Activated T-cell treated with anti-CD3 and anti-CD28 coated beads, Interleukin-2, amount 50 U/mL, for 24 hours (primary cell): ENCODE data around the gene ATP6V1E1.
A peak's percentile ranks its signal among the peaks of the same experiment; 100 is the strongest.

Experiments used
- DNase-seq: peaks from one replicate; pipeline ENCODE4 v3.0.0-alpha.2; 2020
- H3K27ac Mint-ChIP-seq: 2 replicates; pipeline ENCODE4 v1.8.0; 2020; ENCODE audit warnings: mild to moderate bottlenecking, mixed read lengths
- H3K27me3 Mint-ChIP-seq: 2 replicates; pipeline ENCODE4 v1.8.0; 2020; ENCODE audit warnings: mixed read lengths
- H3K36me3 Mint-ChIP-seq: 2 replicates; pipeline ENCODE4 v1.8.0; 2020; ENCODE audit warnings: low read depth, mixed read lengths
- H3K4me1 Mint-ChIP-seq: 2 replicates; pipeline ENCODE4 v1.8.0; 2020; ENCODE audit warnings: low read depth, mixed read lengths
- H3K4me3 Mint-ChIP-seq: 2 replicates; pipeline ENCODE4 v1.8.0; 2020; ENCODE audit warnings: mild to moderate bottlenecking, moderate library complexity, mixed read lengths
- H3K9me3 Mint-ChIP-seq: 2 replicates; pipeline ENCODE4 v1.8.0; 2020; ENCODE audit warnings: mixed read lengths

ATP6V1E1 gene

DNA sequence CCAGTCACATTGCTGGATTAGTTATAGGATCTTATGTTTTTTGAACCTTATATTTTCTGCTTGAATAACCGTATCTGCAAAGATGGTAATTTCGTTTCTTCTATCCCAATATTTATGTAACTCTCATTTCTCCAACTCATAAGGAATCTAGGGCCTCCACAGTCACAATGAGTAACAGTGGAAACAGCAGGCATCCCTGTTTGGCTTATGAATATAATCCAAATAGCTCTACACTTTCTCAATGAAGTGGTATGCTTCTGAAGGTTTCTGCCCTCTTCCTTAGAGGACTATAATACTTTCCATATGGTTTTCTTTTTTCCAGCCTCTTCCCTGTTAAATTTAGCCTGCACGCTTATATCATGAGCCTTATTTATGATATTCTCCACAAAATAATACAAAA, 16.5 kb downstream of the ATP6V1E1 start:
- H3K27me3 Mint-ChIP-seq = no peaks in the 10 kb centered on the region
- no peak overlapping the region for H3K27ac Mint-ChIP-seq
- peaks cover 3% of the 10 kb centered on the region for H3K4me1 Mint-ChIP-seq
- no peak for DNase-seq
- no peaks in the 10 kb centered on the region for H3K9me3 Mint-ChIP-seq
- H3K36me3 Mint-ChIP-seq = peaks cover 61% of the 10 kb centered on the region
- H3K4me3 Mint-ChIP-seq = no peak overlapping the region

DNA sequence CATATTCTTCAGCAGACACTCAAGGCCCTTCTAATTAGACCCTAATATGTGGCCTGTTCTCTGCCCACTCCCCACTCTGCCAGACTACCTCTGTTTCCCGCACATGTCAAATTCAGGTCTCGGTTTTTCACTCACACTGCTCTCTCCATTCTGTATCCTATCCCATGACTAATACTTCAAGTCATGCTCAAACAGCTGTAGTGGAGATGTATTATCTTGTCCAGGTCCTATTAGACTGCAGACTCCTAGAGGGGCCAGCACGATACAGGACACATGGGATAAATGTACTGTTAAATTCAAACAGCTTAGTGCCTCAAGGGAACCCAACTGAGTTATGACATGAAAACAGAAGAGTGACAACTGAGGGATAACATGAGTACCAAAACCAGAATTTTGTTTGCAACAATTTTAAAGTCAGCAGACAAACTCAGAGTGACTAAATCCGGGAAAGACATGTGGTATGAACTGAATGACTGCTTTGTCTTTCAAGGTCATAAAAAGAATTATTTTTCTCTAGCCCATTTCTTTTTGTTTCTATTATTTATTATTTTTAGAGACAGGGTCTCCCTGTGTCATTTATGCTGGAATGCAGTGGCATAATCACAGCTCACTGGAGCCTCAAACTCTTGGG, 20.5 kb downstream of the ATP6V1E1 start:
- Mint-ChIP-seq H3K36me3 (peaks cover 51% of the 10 kb centered on the region), H3K27me3 (no peaks in the 10 kb centered on the region), H3K4me3 (no peak overlapping the region), H3K27ac (peak overlapping the region; percentile 31), H3K4me1 (peaks cover 7% of the 10 kb centered on the region), H3K9me3 (no peaks in the 10 kb centered on the region)
- DNase-seq = no peak

DNA sequence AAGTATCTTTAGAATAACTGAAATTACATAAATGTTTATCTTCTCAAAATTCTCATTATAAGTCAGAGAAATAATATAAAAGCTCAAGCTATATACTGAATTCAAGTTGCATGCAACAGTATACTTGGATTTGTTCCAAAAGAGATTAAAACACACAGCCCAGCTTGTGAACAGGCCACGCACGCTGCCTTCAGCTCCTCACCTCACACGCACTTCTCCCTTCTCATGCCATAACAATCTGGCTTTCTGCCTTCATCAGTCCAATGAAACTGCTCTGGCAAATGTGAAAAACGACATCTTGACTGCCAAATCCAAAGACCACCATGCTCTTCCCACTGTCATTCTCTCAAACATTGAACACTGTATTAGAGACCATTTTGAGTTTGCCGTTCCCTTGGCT, 22.1 kb downstream of the ATP6V1E1 start:
- no peak for DNase-seq
- H3K27ac Mint-ChIP-seq = no peak overlapping the region

DNA sequence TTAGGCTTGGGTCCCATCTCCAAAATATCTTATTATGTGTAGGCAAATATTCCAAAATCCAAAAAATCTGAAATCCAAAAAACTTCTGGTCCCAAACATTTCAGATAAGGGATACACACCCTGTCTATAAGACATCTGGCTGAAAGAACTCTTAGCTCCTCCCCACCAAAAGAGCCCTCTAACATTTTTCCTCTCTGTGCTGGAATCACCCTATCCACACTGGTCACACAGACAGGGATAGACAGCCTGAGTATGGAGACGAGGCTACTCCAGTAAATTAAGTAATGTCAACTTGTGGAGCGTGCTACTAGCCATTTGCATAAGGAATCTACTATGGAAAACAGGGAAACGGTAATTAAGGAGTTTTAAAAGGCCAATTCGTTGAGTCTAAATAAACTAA, 24.9 kb downstream of the ATP6V1E1 start:
- no peak for DNase-seq
- Mint-ChIP-seq H3K4me3 (no peak overlapping the region), H3K4me1 (peaks cover 6% of the 10 kb centered on the region), H3K27ac (peak overlapping the region; percentile 62), H3K27me3 (no peaks in the 10 kb centered on the region), H3K36me3 (peaks cover 49% of the 10 kb centered on the region), H3K9me3 (no peaks in the 10 kb centered on the region)

More for the DNA sequence above, 22.1 kb downstream of the ATP6V1E1 start:
- Mint-ChIP-seq H3K4me1 (peaks cover 7% of the 10 kb centered on the region), H3K4me3 (no peak overlapping the region), H3K9me3 (no peaks in the 10 kb centered on the region), H3K27me3 (no peaks in the 10 kb centered on the region), H3K36me3 (peaks cover 39% of the 10 kb centered on the region)

DNA sequence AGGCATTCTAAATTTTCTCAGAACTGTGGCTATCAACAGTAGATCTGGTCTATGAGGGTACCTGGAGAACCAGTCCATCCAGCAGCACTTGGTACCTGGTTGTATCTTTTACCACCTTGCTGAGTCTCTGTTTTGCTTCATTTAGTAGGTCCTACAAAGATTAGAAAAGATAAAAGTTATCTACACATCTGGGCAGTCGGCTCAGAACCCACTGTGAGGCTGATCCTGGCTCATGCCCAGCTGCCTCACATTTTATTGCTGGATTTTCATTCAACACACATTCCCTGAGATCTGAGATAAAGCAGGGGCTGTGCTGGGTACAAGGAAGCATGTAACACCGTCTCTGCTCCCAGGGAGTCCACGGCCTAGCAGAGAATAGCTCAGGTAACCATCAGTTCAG, 27.5 kb downstream of the ATP6V1E1 start:
- Mint-ChIP-seq H3K27me3 (no peaks in the 10 kb centered on the region), H3K4me1 (peaks cover 5% of the 10 kb centered on the region), H3K36me3 (peaks cover 70% of the 10 kb centered on the region), H3K9me3 (no peaks in the 10 kb centered on the region), H3K27ac (peak overlapping the region; percentile 76), H3K4me3 (no peak overlapping the region)
- DNase-seq = no peak

DNA sequence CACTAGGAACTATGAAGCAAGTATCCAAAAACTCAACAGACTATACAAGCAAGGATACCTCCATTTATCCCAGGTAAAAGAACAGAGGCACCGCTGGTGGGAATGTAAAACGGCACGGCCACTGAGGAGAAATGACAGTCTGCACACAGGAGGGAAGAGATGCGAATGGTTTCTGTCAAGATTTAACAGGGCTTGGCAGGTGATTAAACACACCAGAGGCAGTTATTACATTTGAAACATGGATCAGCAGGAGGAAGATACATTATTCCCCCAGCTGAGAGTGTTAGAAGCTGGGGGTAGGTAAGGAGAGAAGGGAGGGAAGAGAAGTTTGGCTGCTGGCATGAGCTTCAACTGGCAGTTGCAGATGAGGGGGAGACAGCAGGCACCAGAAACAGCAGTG, 30.2 kb downstream of the ATP6V1E1 start:
- no peak overlapping the region for H3K4me3 Mint-ChIP-seq
- no peak for DNase-seq
- H3K27ac Mint-ChIP-seq = no peak overlapping the region
- H3K4me1 Mint-ChIP-seq = peaks cover 2% of the 10 kb centered on the region
- H3K27me3 Mint-ChIP-seq = no peaks in the 10 kb centered on the region
- no peaks in the 10 kb centered on the region for H3K9me3 Mint-ChIP-seq
- peaks cover 84% of the 10 kb centered on the region for H3K36me3 Mint-ChIP-seq

DNA sequence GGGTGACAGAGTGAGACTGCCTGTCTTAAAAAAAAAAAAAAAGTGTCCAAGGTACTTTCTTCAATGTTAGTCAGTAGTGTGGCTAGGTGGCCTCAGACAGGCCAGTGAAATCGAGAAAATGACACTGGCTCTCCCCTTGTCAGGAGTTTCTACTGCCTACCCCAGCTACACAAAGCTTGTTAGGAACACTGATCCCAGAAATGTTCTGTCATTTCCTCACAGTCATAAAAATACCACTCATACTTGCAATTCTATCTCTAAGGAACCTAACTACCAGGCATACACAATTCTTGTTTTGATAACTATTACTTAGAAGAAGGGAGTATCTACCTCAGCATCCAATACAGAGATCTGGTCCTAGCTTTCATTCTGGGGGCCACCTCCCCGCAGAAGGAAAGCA, 31.3 kb downstream of the ATP6V1E1 start:
- H3K36me3 Mint-ChIP-seq = peaks cover 92% of the 10 kb centered on the region
- H3K27ac Mint-ChIP-seq = peak overlapping the region; percentile 54

DNA sequence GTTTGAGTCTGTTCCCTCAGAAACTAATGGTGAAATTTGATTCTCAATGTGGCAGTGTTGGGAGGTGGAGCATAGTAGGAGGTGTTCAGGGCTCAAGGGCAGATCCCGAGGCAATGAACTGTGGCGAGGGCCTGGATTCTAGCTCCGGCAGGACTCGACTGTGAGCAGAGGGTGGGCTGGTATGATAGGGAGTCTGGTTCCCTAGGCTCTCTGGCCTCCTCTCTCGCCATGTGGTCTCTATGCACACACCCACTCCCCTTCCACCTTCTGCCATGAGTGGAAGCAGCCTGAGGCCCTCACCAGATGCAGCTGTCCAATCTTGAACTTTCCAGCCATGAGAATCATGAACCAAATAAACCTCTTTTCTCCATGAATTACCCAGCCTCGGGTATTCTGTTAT, 32.3 kb downstream of the ATP6V1E1 start:
- no peak overlapping the region for H3K4me3 Mint-ChIP-seq
- no peak for DNase-seq
- no peaks in the 10 kb centered on the region for H3K9me3 Mint-ChIP-seq
- H3K27me3 Mint-ChIP-seq = no peaks in the 10 kb centered on the region
- peak overlapping the region; percentile 39 for H3K27ac Mint-ChIP-seq
- peaks cover 97% of the 10 kb centered on the region for H3K36me3 Mint-ChIP-seq
- H3K4me1 Mint-ChIP-seq = peaks cover 2% of the 10 kb centered on the region

More for the DNA sequence above, 31.3 kb downstream of the ATP6V1E1 start:
- Mint-ChIP-seq H3K27me3 (no peaks in the 10 kb centered on the region), H3K4me3 (no peak overlapping the region), H3K9me3 (no peaks in the 10 kb centered on the region), H3K4me1 (peaks cover 2% of the 10 kb centered on the region)
- DNase-seq = no peak

DNA sequence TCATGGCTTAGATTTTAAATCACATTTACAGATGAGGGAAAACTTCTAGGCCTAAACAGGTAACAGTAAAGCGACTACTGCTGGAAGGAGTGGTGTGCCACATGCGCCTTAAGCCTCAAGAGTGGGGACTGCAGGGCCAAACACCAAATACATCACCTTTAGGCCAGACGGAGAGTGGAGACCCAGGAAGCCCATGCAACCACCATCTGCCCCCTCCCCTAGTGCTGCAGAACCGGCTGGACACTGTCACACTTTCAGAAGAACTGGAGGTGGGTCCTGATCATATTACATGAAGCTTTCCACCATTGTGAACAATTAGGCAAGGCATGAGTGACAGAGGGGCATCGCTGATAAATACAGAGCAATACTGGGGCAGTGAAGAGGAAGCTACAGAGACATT, 36.3 kb downstream of the ATP6V1E1 start:
- no peak for DNase-seq
- no peak overlapping the region for H3K27ac Mint-ChIP-seq
- no peaks in the 10 kb centered on the region for H3K9me3 Mint-ChIP-seq
- H3K27me3 Mint-ChIP-seq = no peaks in the 10 kb centered on the region
- H3K4me1 Mint-ChIP-seq = no peaks in the 10 kb centered on the region
- H3K36me3 Mint-ChIP-seq = peaks cover 74% of the 10 kb centered on the region
- no peak overlapping the region for H3K4me3 Mint-ChIP-seq

DNA sequence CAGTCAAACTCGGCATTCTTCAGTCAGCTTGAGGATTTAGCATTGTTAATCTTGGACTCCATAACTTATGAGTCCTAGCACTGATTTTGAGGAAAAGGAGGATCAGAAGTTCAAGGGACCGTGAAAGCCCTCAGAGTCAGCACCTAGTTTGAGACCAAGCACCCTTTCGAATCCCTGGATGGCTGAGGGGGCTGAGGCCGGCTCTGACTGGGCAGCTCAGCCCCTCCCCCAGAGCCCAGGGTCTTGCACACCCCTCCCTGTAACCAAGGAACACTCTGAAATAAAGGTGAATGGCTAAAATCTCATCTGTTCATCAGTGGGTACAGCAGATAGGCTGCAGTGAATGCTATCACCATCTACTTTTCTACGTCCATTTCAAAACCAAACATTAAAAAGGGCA, 38.0 kb downstream of the ATP6V1E1 start:
- Mint-ChIP-seq H3K36me3 (peaks cover 60% of the 10 kb centered on the region), H3K9me3 (no peaks in the 10 kb centered on the region), H3K4me3 (no peak overlapping the region), H3K4me1 (no peaks in the 10 kb centered on the region), H3K27ac (no peak overlapping the region), H3K27me3 (no peaks in the 10 kb centered on the region)
- no peak for DNase-seq

DNA sequence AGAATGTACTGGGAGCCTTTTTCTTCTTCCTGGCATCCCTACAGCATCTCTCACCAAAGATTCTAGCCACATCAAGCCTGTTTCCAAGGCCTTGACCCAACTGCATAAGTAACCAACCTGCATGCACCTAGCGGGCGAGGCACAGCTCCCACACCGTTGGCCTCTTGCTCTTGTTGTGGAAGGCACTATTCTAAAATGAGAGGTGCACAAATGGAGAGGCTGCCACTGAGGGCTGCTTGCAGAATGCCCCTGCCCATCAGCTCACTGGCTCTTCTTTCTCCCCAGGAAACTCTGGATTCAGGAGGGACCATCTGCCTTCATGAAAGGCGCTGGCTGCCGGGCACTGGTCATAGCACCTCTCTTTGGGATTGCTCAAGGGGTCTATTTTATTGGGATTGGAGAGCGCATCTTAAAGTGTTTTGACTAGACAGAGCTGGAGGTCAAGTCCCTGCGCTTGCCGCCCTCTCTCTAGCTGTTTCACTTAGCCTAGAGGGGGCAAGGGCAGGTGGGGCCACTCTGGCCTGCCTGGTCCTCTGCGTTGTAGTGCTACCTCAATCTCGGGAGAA, 38.7 kb downstream of the ATP6V1E1 start:
- Mint-ChIP-seq H3K4me3 (no peak overlapping the region), H3K4me1 (no peaks in the 10 kb centered on the region), H3K27ac (peak overlapping the region; percentile 2), H3K27me3 (no peaks in the 10 kb centered on the region), H3K9me3 (no peaks in the 10 kb centered on the region), H3K36me3 (peaks cover 53% of the 10 kb centered on the region)
- DNase-seq = no peak

DNA sequence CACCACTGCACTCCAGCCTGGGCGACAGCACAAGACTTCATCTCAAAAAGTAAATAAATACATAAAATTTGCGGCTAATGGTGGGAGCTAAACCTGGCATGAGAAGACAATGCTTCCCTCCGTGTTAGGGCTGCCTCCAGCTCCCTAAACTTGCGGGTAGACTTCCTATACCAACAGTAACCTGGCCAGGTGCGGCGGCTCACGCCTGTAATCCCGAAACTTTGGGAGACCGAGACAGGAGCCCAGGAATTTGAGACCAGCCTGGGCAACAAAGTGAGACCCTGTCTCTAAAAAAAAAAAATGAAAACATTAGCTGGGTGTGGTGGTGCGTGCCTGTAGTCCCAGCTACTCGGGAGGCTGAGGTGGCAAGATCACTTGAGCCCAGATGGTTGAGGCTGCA, 39.9 kb downstream of the ATP6V1E1 start:
- DNase-seq = no peak
- H3K27ac Mint-ChIP-seq = no peak overlapping the region
- peaks cover 41% of the 10 kb centered on the region for H3K36me3 Mint-ChIP-seq
- H3K4me1 Mint-ChIP-seq = no peaks in the 10 kb centered on the region
- H3K4me3 Mint-ChIP-seq = no peak overlapping the region
- no peaks in the 10 kb centered on the region for H3K9me3 Mint-ChIP-seq
- no peaks in the 10 kb centered on the region for H3K27me3 Mint-ChIP-seq

DNA sequence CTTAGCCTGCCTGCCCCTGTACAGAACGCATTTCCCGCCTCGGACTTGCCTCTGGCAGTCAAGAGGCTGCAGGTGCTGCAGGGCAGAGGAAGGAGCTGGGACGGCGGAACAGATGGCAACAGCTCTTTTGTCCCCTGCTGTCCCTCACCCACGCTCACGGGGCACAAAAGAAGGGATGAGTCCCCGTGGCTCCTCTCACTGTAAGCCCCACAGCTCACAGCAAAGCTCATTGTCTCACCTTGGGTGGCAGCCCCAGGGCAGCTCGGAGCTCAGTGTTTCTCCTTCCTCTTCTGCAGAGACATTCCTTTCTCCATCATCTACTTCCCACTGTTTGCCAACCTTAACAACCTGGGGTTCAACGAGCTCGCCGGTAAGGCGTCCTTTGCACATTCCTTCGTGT, 40.9 kb downstream of the ATP6V1E1 start:
- Mint-ChIP-seq H3K36me3 (peaks cover 31% of the 10 kb centered on the region), H3K4me3 (no peak overlapping the region), H3K27me3 (no peaks in the 10 kb centered on the region), H3K4me1 (no peaks in the 10 kb centered on the region), H3K9me3 (no peaks in the 10 kb centered on the region), H3K27ac (no peak overlapping the region)
- no peak for DNase-seq

DNA sequence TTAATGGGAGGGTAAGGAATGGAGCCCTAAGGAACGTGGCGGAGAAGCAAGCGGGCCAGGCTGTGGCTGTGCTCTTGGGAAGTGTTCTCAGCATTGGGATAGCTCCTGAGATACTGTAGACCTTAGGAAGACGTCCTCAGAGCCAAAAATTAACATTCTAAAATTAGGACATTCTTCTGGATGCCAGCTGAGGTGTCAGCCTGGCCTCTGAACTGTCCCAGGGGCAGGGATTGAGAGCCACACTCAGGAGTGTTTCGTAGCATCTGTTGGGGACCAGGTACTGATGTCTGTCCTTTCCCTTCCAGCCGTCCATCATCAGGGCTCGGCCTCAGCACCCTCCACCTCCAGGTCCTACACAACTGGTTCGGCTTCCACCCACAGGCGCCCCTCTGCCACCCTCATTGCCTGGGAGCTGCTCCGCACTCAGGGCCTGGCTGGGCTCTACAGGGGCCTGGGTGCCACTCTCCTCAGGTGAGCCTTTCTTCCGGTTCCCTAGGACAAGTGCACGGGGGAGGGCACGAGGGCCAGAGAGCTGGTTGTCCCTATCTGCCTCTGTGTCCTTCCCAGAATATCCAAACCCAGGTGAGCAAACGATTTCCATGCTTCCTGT, 41.6 kb downstream of the ATP6V1E1 start:
- no peaks in the 10 kb centered on the region for H3K4me1 Mint-ChIP-seq
- H3K9me3 Mint-ChIP-seq = no peaks in the 10 kb centered on the region
- H3K4me3 Mint-ChIP-seq = no peak overlapping the region
- no peaks in the 10 kb centered on the region for H3K27me3 Mint-ChIP-seq
- peaks cover 24% of the 10 kb centered on the region for H3K36me3 Mint-ChIP-seq
- no peak overlapping the region for H3K27ac Mint-ChIP-seq
- no peak for DNase-seq

DNA sequence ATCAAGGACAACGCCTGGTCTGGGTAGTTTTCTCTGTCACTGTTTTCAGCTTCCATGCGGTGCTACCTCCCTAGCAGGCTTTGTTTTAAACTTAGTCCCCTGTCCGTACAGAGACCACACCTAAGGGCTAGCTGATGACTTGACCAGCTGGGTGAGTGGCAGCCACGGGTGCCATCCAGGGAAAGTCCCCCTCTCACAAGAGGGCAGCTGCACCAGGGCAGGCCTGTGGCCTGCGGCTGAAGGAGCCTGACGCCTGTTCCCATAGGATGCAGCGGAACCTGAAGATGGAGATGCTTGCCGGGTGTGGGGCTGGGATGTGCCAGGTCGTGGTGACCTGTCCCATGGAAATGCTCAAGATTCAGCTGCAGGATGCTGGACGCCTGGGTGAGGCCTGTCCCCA, 45.4 kb downstream of the ATP6V1E1 start:
- Mint-ChIP-seq H3K27ac (no peak overlapping the region), H3K4me1 (no peaks in the 10 kb centered on the region), H3K27me3 (peaks cover 3% of the 10 kb centered on the region), H3K9me3 (no peaks in the 10 kb centered on the region), H3K4me3 (no peak overlapping the region), H3K36me3 (no peaks in the 10 kb centered on the region)
- no peak for DNase-seq
